GM12872 (cell line): Measurements from ENCODE around the gene S100A6.

Experiments
- TF ChIP-seq, protein P1 (sequence below): IDR thresholded peaks from 3 replicates; pipeline ENCODE4 v1.5.1; 2011; ENCODE audit warnings: low read depth, mild to moderate bottlenecking, low read length, moderate library complexity; ENCODE audit not compliant: insufficient read depth

S100A6 gene

DNA sequence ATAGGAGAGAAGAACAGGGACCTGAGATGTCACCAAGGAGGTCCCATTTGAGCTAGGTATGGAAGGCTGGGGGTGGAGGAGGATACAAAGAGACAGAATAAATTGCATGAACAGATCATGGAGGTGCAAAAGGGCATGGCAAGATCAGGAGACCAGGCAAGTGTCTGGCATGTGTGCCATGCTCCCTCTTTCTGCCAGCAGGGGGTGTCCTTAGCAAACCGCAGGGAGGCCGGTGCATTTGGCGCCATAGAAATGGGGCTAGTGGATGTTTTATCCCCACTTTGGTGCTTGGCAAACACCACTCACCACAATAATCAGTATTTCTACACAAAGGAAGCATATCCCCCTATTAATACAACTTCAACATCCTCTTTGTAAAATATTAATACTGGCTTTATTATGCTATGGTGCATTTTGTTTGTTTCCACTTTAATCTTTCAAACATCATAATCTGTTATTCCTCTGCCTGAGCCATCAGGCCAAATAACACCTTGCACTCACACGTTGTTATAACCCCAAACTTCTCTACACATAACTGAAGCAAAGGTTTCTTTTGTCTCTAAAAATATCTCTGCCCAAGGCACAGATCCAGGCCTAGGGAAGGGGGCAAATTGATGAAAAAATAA lies 25.9 kb downstream of the S100A6 start:
- TF ChIP-seq, protein P1, sequence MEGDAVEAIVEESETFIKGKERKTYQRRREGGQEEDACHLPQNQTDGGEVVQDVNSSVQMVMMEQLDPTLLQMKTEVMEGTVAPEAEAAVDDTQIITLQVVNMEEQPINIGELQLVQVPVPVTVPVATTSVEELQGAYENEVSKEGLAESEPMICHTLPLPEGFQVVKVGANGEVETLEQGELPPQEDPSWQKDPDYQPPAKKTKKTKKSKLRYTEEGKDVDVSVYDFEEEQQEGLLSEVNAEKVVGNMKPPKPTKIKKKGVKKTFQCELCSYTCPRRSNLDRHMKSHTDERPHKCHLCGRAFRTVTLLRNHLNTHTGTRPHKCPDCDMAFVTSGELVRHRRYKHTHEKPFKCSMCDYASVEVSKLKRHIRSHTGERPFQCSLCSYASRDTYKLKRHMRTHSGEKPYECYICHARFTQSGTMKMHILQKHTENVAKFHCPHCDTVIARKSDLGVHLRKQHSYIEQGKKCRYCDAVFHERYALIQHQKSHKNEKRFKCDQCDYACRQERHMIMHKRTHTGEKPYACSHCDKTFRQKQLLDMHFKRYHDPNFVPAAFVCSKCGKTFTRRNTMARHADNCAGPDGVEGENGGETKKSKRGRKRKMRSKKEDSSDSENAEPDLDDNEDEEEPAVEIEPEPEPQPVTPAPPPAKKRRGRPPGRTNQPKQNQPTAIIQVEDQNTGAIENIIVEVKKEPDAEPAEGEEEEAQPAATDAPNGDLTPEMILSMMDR = peak; percentile 93

DNA sequence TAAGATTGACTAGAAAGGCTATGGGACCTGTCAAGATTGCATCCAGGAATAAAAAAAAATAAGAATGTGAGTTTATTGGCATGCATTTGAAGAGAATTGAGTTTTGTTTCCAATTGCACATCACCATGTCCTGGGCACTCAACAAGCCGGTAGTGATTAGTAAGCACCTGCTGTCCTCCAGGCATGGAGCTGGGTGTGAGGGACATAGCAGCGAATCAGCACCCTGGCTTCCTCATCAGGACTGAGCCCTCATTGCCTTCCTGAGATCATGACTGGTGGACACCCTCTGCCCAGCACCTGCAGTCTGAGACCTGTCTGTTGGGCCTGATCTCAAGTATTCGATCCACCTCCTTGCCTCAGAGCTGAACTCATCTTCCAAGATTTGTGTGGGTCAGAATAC lies 26.8 kb downstream of the S100A6 start:
- TF ChIP-seq, protein P1 = peak; percentile 15; the same call in 1 of the 3 replicates

DNA sequence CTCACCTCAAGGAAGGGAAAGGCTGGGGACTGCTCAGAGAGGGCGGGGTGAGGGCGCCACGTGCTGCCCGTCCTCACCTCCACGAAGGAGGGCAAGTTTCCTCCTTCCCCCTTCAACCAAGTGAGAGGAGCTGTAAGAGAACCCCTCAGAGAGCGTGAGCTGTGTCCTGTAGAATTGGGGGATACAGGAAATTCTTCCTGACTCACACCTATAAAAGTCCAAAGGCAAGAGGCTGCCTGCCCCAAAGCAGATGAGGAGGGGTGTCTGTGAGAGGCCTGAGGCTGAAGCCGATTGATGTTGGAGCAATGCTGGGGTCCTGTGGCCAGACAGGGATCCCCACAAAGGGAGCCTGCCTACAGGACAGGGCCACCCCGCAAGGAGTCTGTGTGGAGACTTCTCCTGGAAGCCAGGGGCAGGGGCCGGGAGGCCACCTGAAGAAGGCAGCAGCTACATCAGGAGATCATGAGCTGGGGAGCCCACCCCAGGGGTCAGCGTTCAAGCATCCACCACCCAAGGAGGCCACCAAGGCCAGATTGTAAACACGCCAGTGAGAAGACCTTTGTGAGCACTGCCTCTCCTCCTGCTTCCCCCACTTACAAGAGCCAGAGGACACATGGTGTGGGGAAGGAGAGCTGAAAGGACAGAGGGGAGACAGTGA lies 27.7 kb downstream of the S100A6 start:
- TF ChIP-seq, protein P1 = no peak

DNA sequence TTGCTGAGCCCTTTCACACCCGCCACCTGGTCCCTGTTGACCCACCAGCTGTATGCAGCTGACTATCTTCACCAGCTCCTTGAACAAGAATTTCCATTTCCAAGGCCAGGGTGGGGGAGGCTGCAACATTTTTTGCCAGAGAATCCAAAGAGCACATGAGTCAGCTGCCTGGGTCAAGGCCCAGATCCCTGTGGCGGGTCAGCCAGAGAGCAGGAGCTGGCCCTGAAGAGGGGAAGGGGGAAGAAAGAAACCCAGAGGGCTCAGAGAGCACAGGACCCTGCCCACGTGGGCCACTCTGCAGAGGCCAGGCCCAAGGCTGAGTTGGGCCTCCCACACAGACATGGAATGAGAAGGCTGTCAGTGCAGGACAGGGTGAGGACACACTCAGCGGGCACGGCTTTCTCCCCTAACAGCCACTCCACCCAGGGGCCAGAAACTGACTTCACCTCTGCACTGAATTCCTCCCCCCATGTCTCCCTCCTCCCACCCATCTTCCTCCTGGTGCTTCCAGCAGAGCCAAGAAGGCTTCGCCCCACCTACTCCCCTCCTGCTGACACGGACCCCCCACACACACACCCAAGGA lies 28.9 kb downstream of the S100A6 start:
- TF ChIP-seq, protein P1 = no peak

DNA sequence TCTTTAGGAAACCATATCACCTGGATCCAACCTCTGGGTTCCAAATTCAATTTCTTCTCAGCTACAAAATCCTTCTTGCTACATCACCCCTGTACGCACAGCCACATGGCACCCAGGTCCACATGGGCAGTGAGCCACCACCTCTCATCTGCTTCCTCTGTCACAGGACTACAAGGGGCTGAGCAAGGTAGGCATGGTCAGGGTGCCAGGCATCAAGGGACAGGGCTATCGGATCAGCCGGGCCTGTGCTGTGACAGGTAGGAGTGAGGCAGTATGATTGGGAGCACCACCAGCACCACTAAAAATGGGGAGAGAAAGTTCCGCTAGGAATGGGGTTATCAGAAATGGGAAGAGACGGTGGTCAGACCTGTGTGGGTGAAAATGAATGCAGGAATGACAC lies 29.4 kb downstream of the S100A6 start:
- TF ChIP-seq, protein P1 = no peak

DNA sequence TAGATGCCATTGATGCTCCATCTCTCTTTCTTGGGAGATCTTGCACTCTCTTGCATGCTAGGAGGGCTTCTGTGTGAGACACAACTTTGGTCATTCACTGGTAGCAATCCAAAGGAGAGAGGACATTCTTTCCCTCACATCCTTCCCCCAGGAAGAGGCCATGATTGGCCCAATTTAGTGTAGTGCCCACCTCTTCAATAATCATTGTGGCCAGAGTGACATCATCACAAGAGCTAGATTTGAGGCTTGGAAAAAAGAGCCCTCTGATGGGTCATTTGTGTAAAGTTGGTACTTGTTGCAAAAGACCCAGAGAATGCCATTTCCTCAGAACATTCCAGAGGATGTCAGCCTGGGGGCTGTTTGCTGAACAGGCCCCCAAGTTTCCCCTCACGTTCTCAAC lies 30.2 kb downstream of the S100A6 start:
- TF ChIP-seq, protein P1 = no peak

DNA sequence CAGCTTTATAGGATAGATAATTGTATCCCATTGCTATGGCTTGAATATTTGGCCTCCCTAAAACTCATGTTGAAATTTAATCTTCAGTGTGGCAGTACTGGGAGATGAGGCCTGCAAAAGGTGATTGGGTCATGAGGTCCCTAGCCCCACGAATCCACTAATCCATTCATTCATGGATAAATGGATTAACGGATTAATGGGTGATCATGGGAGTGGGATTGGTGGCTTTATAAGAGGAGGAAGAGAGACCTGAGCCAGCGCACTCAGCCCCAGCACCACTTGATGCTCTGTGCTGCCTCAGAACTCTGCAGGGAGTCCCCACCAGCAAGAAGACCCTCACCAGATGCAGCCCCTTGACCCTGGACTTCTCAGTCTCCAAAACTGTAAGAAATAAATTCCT lies 32.0 kb downstream of the S100A6 start:
- TF ChIP-seq, protein P1 = no peak
